PFSK-1 (cell line): ENCODE measurements around the gene ZC3H12C.

ENCODE experiments used
- POLR2AphosphoS5 ChIP-seq: IDR thresholded peaks from 2 replicates; pipeline ENCODE4 v1.6.1; 2012; ENCODE audit warnings: low read depth, mild to moderate bottlenecking, control low read depth, low read length, moderate library complexity
- TAF1 ChIP-seq: IDR thresholded peaks from 2 replicates; pipeline ENCODE4 v1.6.1; 2012; ENCODE audit warnings: low read length, control low read depth, borderline replicate concordance; ENCODE audit not compliant: insufficient read depth

- TF ChIP-seq TAF1 (no peak), POLR2AphosphoS5 (no peak)
Observed at GRCh38 chr11:110046775-110047380, 46.3 kb upstream of the ZC3H12C start.
